Progenitor cell of endocrine pancreas (in vitro differentiated cells): ENCODE measurements around the gene HOXA4. TPM values are rescaled to one million over a fixed set of nuclear protein-coding genes. Genes with fewer than 3 reads are reported as not detected.

Source experiments
- DNase-seq: peaks from one replicate; pipeline ENCODE4 v3.0.0; 2021; ENCODE audit warnings: low spot score; ENCODE audit not compliant: unreplicated experiment
- H3K27ac Mint-ChIP-seq: 2 replicates; pipeline ENCODE4 v1.8.0; 2021; ENCODE audit warnings: mild to moderate bottlenecking, moderate library complexity, mixed read lengths
- H3K27me3 Mint-ChIP-seq: 2 replicates; pipeline ENCODE4 v1.8.0; 2021; ENCODE audit warnings: mixed read lengths
- H3K36me3 Mint-ChIP-seq: 2 replicates; pipeline ENCODE4 v1.8.0; 2022; ENCODE audit warnings: mixed read lengths; ENCODE audit not compliant: insufficient read depth
- H3K4me1 Mint-ChIP-seq: 2 replicates; pipeline ENCODE4 v1.8.0; 2021; ENCODE audit warnings: low read depth, mixed read lengths
- H3K4me3 Mint-ChIP-seq: 2 replicates; pipeline ENCODE4 v1.8.0; 2021; ENCODE audit warnings: low read depth, mild to moderate bottlenecking, moderate library complexity, mixed read lengths
- H3K9me3 Mint-ChIP-seq: 2 replicates; pipeline ENCODE4 v1.8.0; 2021; ENCODE audit warnings: low read depth, mixed read lengths
- CTCF ChIP-seq: fragments of 200-600 bp; sonication (generic); IDR thresholded peaks from one replicate; pipeline ENCODE4 v1.5.0; 2021; ENCODE audit warnings: antibody characterized with exemption, mild to moderate bottlenecking; ENCODE audit not compliant: unreplicated experiment
- total RNA-seq: library from RNA; stranded (reverse); gene quantifications from 2 replicates; pipeline ENCODE4 v1.2.1, GENCODE V29; 2021

Gene HOXA4
- total RNA-seq, 1 donor from 2014 or later: 13.7 TPM

- H3K4me3 Mint-ChIP-seq: no peak overlapping the region
- peaks cover 45% of the 10 kb centered on the region for H3K4me1 Mint-ChIP-seq
- peaks cover 4% of the 10 kb centered on the region for H3K36me3 Mint-ChIP-seq
- no peak overlapping the region for H3K27ac Mint-ChIP-seq
- no peak for DNase-seq
- no peak for TF ChIP-seq CTCF
- peaks cover 4% of the 10 kb centered on the region for H3K9me3 Mint-ChIP-seq
- H3K27me3 Mint-ChIP-seq: no peaks in the 10 kb centered on the region
Measured at GRCh38 chr7:27088002-27088922, 42.3 kb downstream of the HOXA4 start.

GRCh38 chr7:27083646-27084045 lies 46.9 kb downstream of the HOXA4 start:
- peaks cover 26% of the 10 kb centered on the region for H3K4me1 Mint-ChIP-seq
- peaks cover 4% of the 10 kb centered on the region for H3K36me3 Mint-ChIP-seq
- peaks cover 4% of the 10 kb centered on the region for H3K9me3 Mint-ChIP-seq
- no peak for DNase-seq
- no peak for TF ChIP-seq CTCF
- H3K4me3 Mint-ChIP-seq: no peak overlapping the region
- no peak overlapping the region for H3K27ac Mint-ChIP-seq
- H3K27me3 Mint-ChIP-seq: no peaks in the 10 kb centered on the region

GRCh38 chr7:27082171-27082570 lies 48.4 kb downstream of the HOXA4 start:
- H3K4me3 Mint-ChIP-seq: no peak overlapping the region
- no peaks in the 10 kb centered on the region for H3K36me3 Mint-ChIP-seq
- no peak overlapping the region for H3K27ac Mint-ChIP-seq
- H3K27me3 Mint-ChIP-seq: no peaks in the 10 kb centered on the region
- no peaks in the 10 kb centered on the region for H3K9me3 Mint-ChIP-seq
- TF ChIP-seq CTCF: no peak
- peaks cover 24% of the 10 kb centered on the region for H3K4me1 Mint-ChIP-seq
- DNase-seq: no peak

- Mint-ChIP-seq H3K4me1 (peaks cover 24% of the 10 kb centered on the region), H3K27ac (peak overlapping the region; percentile 92), H3K36me3 (peaks cover 2% of the 10 kb centered on the region), H3K4me3 (peak overlapping the region; percentile 1), H3K9me3 (no peaks in the 10 kb centered on the region), H3K27me3 (no peaks in the 10 kb centered on the region)
- no peak for TF ChIP-seq CTCF
- no peak for DNase-seq
Measured at GRCh38 chr7:27080844-27081436, 49.6 kb downstream of the HOXA4 start.

- Mint-ChIP-seq H3K4me3 (no peak overlapping the region), H3K36me3 (peaks cover 2% of the 10 kb centered on the region), H3K27ac (no peak overlapping the region), H3K9me3 (peaks cover 4% of the 10 kb centered on the region), H3K27me3 (no peaks in the 10 kb centered on the region), H3K4me1 (peaks cover 24% of the 10 kb centered on the region)
- no peak for DNase-seq
- TF ChIP-seq CTCF: no peak
Measured at GRCh38 chr7:27079234-27079975, 51.2 kb downstream of the HOXA4 start.
